Nephron progenitor cell (in vitro differentiated cells): Measurements from ENCODE around the gene P2RX3.

Source experiments
- DNase-seq: peaks from one replicate; pipeline ENCODE4 v3.0.0; 2021
- H3K27ac Mint-ChIP-seq: 2 replicates; pipeline ENCODE4 v1.8.0; 2021; ENCODE audit warnings: mild to moderate bottlenecking, moderate library complexity, mixed read lengths
- H3K27me3 Mint-ChIP-seq: 2 replicates; pipeline ENCODE4 v1.8.0; 2021; ENCODE audit warnings: mild to moderate bottlenecking, low read depth, mixed read lengths; ENCODE audit not compliant: poor library complexity
- H3K36me3 Mint-ChIP-seq: 2 replicates; pipeline ENCODE4 v1.8.0; 2021; ENCODE audit warnings: low read depth, mixed read lengths
- H3K4me1 Mint-ChIP-seq: 2 replicates; pipeline ENCODE4 v1.8.0; 2021; ENCODE audit warnings: mixed read lengths
- H3K4me3 Mint-ChIP-seq: 2 replicates; pipeline ENCODE4 v1.8.0; 2021; ENCODE audit warnings: mild to moderate bottlenecking, moderate library complexity, mixed read lengths
- H3K9me3 Mint-ChIP-seq: 2 replicates; pipeline ENCODE4 v1.8.0; 2021; ENCODE audit warnings: mild to moderate bottlenecking, moderate library complexity, mixed read lengths
- CTCF ChIP-seq: fragments of 200-600 bp; sonication (generic); IDR thresholded peaks from 2 replicates; pipeline ENCODE4 v1.5.0; 2021; ENCODE audit warnings: antibody characterized with exemption

The P2RX3 gene

GRCh38 chr11:57390535-57390934 lies 52.4 kb downstream of the P2RX3 start, which contains the start of gene PRG2:
PRG2 (minus strand) TSS chr11:57390650; CDS start chr11:57389944, 706 bp downstream.
- Mint-ChIP-seq H3K4me1 (peaks cover 17% of the 10 kb centered on the region), H3K36me3 (no peaks in the 10 kb centered on the region), H3K27ac (no peak within 1 kb of the TSS), H3K4me3 (no peak within 1 kb of the TSS), H3K27me3 (peaks cover 33% of the 10 kb centered on the region), H3K9me3 (no peaks in the 10 kb centered on the region)
- TF ChIP-seq CTCF: no peak
- no peak for DNase-seq

GRCh38 chr11:57391111-57391510 lies 53.0 kb downstream of the P2RX3 start:
- no peak overlapping the region for H3K4me3 Mint-ChIP-seq
- H3K9me3 Mint-ChIP-seq: no peaks in the 10 kb centered on the region
- H3K27me3 Mint-ChIP-seq: peaks cover 32% of the 10 kb centered on the region
- no peak for TF ChIP-seq CTCF
- no peak for DNase-seq
- H3K27ac Mint-ChIP-seq: no peak overlapping the region
- no peaks in the 10 kb centered on the region for H3K36me3 Mint-ChIP-seq
- H3K4me1 Mint-ChIP-seq: peaks cover 11% of the 10 kb centered on the region

GRCh38 chr11:57391539-57391938 lies 53.4 kb downstream of the P2RX3 start:
- no peak for DNase-seq
- H3K4me3 Mint-ChIP-seq: no peak overlapping the region
- no peaks in the 10 kb centered on the region for H3K9me3 Mint-ChIP-seq
- no peak for TF ChIP-seq CTCF
- no peaks in the 10 kb centered on the region for H3K36me3 Mint-ChIP-seq
- H3K27ac Mint-ChIP-seq: no peak overlapping the region
- peaks cover 7% of the 10 kb centered on the region for H3K4me1 Mint-ChIP-seq
- peaks cover 32% of the 10 kb centered on the region for H3K27me3 Mint-ChIP-seq

- no peak for DNase-seq
- Mint-ChIP-seq H3K4me1 (peaks cover under 1% of the 10 kb centered on the region), H3K27ac (no peak overlapping the region), H3K36me3 (no peaks in the 10 kb centered on the region), H3K27me3 (peaks cover 29% of the 10 kb centered on the region), H3K9me3 (no peaks in the 10 kb centered on the region), H3K4me3 (no peak overlapping the region)
- no peak for TF ChIP-seq CTCF
Measured at GRCh38 chr11:57392066-57392762, 54.1 kb downstream of the P2RX3 start.

DNA sequence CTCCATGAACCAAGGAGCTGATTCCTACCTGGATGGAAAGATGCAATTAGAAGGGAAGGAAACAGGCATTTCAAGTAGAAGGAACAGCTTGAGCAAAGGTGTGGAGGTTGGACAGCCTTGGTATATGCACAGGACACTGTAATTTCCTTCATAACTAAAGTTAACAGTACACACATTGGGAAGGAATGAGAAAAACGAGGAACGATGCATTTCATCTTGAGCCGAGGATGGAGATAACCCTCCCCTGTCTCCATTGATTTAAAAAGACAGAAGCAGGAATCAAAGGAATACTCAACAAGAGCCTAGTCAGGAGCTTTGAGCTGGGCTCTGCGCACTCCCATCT lies 54.6 kb downstream of the P2RX3 start:
- TF ChIP-seq CTCF: no peak

More for the DNA sequence above, 54.6 kb downstream of the P2RX3 start:
- H3K36me3 Mint-ChIP-seq: no peaks in the 10 kb centered on the region
- H3K9me3 Mint-ChIP-seq: no peaks in the 10 kb centered on the region
- H3K27ac Mint-ChIP-seq: no peak overlapping the region
- peaks cover 28% of the 10 kb centered on the region for H3K27me3 Mint-ChIP-seq
- H3K4me3 Mint-ChIP-seq: no peak overlapping the region
- H3K4me1 Mint-ChIP-seq: no peaks in the 10 kb centered on the region
- DNase-seq: no peak
